Nephron progenitor cell (in vitro differentiated cells): Measurements from ENCODE around the gene NOS2.

Experiments
- DNase-seq: peaks from one replicate; pipeline ENCODE4 v3.0.0; 2021
- H3K27ac Mint-ChIP-seq: 2 replicates; pipeline ENCODE4 v1.8.0; 2021; ENCODE audit warnings: mild to moderate bottlenecking, moderate library complexity, mixed read lengths
- H3K27me3 Mint-ChIP-seq: 2 replicates; pipeline ENCODE4 v1.8.0; 2021; ENCODE audit warnings: mild to moderate bottlenecking, low read depth, mixed read lengths; ENCODE audit not compliant: poor library complexity
- H3K36me3 Mint-ChIP-seq: 2 replicates; pipeline ENCODE4 v1.8.0; 2021; ENCODE audit warnings: low read depth, mixed read lengths
- H3K4me1 Mint-ChIP-seq: 2 replicates; pipeline ENCODE4 v1.8.0; 2021; ENCODE audit warnings: mixed read lengths
- H3K4me3 Mint-ChIP-seq: 2 replicates; pipeline ENCODE4 v1.8.0; 2021; ENCODE audit warnings: mild to moderate bottlenecking, moderate library complexity, mixed read lengths
- H3K9me3 Mint-ChIP-seq: 2 replicates; pipeline ENCODE4 v1.8.0; 2021; ENCODE audit warnings: mild to moderate bottlenecking, moderate library complexity, mixed read lengths
- TF ChIP-seq, protein P1 (sequence below): fragments of 200-600 bp; sonication (generic); IDR thresholded peaks from 2 replicates; pipeline ENCODE4 v1.5.0; 2021; ENCODE audit warnings: antibody characterized with exemption

Gene NOS2

DNA sequence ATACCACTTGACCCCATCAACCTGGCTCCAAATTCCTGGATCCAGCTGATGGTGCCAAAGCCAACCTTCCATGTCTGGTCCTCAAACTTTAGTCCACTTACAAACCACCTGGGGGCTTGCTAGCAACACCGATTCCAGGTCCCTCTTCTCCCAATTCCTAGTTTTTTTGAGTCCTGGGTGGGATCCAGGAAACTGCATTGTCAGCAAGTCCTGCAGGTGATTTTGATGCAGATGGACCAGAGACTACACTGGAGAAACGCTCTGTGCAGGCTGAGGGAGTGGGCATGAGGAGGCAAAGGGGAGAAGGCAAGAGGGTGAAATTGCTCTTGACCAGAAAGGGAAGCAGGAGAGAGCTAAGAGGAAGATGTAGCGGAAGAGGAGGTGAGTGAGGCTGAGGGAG lies 21.0 kb upstream of the NOS2 start:
- TF ChIP-seq, protein P1, sequence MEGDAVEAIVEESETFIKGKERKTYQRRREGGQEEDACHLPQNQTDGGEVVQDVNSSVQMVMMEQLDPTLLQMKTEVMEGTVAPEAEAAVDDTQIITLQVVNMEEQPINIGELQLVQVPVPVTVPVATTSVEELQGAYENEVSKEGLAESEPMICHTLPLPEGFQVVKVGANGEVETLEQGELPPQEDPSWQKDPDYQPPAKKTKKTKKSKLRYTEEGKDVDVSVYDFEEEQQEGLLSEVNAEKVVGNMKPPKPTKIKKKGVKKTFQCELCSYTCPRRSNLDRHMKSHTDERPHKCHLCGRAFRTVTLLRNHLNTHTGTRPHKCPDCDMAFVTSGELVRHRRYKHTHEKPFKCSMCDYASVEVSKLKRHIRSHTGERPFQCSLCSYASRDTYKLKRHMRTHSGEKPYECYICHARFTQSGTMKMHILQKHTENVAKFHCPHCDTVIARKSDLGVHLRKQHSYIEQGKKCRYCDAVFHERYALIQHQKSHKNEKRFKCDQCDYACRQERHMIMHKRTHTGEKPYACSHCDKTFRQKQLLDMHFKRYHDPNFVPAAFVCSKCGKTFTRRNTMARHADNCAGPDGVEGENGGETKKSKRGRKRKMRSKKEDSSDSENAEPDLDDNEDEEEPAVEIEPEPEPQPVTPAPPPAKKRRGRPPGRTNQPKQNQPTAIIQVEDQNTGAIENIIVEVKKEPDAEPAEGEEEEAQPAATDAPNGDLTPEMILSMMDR = no peak
- Mint-ChIP-seq H3K4me1 (peaks cover 8% of the 10 kb centered on the region), H3K27ac (no peak overlapping the region), H3K4me3 (no peak overlapping the region), H3K27me3 (peaks cover 8% of the 10 kb centered on the region), H3K36me3 (no peaks in the 10 kb centered on the region), H3K9me3 (peaks cover 26% of the 10 kb centered on the region)
- DNase-seq = no peak

DNA sequence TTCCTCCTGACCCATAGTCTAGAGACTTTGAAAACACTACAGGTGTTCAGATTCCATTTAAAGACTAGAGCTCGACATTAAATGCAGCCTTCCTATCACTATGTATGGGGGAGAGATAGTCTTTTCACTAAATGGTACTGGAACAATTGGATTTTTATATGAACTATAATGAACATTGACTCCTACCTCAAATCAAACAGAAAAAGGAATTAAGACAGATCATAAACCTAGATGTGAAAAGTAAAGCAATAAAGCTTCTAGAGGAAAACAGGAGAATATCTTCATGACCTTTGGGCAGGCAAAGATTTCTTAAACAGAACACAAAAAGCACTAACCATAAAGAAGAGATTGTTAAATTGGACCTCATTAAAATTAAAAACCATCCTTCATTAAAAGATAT lies 18.8 kb upstream of the NOS2 start:
- H3K9me3 Mint-ChIP-seq = peaks cover 26% of the 10 kb centered on the region
- DNase-seq = no peak

GRCh38 chr17:27818401-27819105 lies 18.2 kb upstream of the NOS2 start:
- Mint-ChIP-seq H3K9me3 (peaks cover 24% of the 10 kb centered on the region), H3K4me1 (peaks cover 8% of the 10 kb centered on the region), H3K27ac (no peak overlapping the region), H3K27me3 (peaks cover 8% of the 10 kb centered on the region), H3K4me3 (no peak overlapping the region), H3K36me3 (no peaks in the 10 kb centered on the region)
- TF ChIP-seq, protein P1 = no peak
- DNase-seq = no peak

More for the DNA sequence above, 18.8 kb upstream of the NOS2 start:
- TF ChIP-seq, protein P1 = no peak
- Mint-ChIP-seq H3K27ac (no peak overlapping the region), H3K4me1 (peaks cover 8% of the 10 kb centered on the region), H3K27me3 (peaks cover 8% of the 10 kb centered on the region), H3K36me3 (no peaks in the 10 kb centered on the region), H3K4me3 (no peak overlapping the region)

DNA sequence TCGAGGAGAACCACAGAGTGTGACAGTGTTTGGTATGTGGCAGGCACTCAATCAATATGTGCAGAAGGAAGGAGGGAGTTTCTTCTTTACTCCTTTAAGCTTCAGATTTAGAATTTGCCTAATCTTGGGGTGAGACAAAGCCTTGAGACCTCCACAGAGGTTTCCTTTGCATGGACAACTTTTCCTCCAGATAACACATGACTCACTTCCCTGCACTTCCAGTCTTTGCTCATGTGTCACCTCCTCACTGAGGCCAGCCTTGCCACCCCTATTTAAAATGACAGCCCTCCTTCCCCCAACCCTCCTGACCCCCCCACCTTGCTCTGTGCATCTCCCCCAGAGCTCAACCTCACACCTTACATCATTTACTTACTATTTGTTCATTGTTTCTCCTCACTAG lies 17.4 kb upstream of the NOS2 start:
- Mint-ChIP-seq H3K27ac (peak overlapping the region; percentile 16), H3K36me3 (no peaks in the 10 kb centered on the region), H3K4me1 (peaks cover 8% of the 10 kb centered on the region), H3K27me3 (peaks cover 8% of the 10 kb centered on the region), H3K4me3 (no peak overlapping the region), H3K9me3 (peaks cover 22% of the 10 kb centered on the region)
- TF ChIP-seq, protein P1 = no peak
- DNase-seq = no peak

DNA sequence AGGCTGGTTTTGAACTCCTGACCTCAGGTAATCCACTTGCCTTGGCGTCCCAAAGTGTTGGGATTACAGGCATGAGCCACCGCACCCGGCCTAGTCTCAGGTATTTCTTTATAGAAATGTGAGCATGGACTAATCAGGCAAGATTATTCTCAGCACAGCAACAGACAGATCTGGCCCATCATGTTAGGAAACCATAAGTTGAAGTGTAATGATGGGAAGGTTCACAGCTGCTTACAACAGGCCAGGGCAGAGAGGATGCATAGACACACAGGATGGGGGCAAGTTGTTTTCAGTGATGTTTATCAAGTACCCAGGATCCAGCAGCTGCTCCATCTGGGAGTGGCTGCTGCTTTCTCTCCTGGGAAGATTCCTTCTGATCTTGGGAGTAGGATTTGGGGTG lies 16.6 kb upstream of the NOS2 start:
- TF ChIP-seq, protein P1 = no peak

GRCh38 chr17:27811961-27812360 lies 11.6 kb upstream of the NOS2 start:
- Mint-ChIP-seq H3K4me1 (peaks cover 30% of the 10 kb centered on the region), H3K27ac (no peak overlapping the region), H3K27me3 (peaks cover 21% of the 10 kb centered on the region), H3K36me3 (no peaks in the 10 kb centered on the region), H3K9me3 (no peaks in the 10 kb centered on the region), H3K4me3 (no peak overlapping the region)
- DNase-seq = no peak
- TF ChIP-seq, protein P1 = no peak

More for the DNA sequence above, 16.6 kb upstream of the NOS2 start:
- Mint-ChIP-seq H3K36me3 (no peaks in the 10 kb centered on the region), H3K4me3 (no peak overlapping the region), H3K27me3 (peaks cover 8% of the 10 kb centered on the region), H3K27ac (no peak overlapping the region), H3K4me1 (peaks cover 9% of the 10 kb centered on the region), H3K9me3 (peaks cover 16% of the 10 kb centered on the region)
- DNase-seq = no peak
